Hematopoietic multipotent progenitor cell treated with erythropoietin and hydrocortisone succinate and interleukin-3 and kit ligand, for 6 days (in vitro differentiated cells): ENCODE measurements around the gene C19orf25.

Experiments
- DNase-seq: peaks from one replicate; pipeline ENCODE4 v3.0.0-alpha.2; 2015

Gene C19orf25

GRCh38 chr19:1427221-1427920, 51.6 kb downstream of the C19orf25 start:
- DNase-seq, result no peak

- DNase-seq, result no peak
Observed at GRCh38 chr19:1426736-1427135, 52.3 kb downstream of the C19orf25 start.

GRCh38 chr19:1425902-1426301, 53.1 kb downstream of the C19orf25 start:
- no peak for DNase-seq

GRCh38 chr19:1425102-1425837, 53.7 kb downstream of the C19orf25 start:
- peak; percentile 39 for DNase-seq

GRCh38 chr19:1424192-1424955, 54.6 kb downstream of the C19orf25 start:
- no peak for DNase-seq

GRCh38 chr19:1423436-1424191, 55.4 kb downstream of the C19orf25 start:
- DNase-seq, result no peak
